HG02943 (cell line): ENCODE results near the gene MAPK14.
"Not testable (repeated sequence)": the region's sequence is repeated elsewhere in the genome, so short reads cannot be mapped to it uniquely, and the experiment has no call there.

ENCODE experiments used
- ATAC-seq: cut with Tn5 transposase; IDR thresholded peaks from one replicate; pipeline ENCODE4 v1.9.1; 2021; ENCODE audit warnings: mild to moderate bottlenecking, low read depth, moderate library complexity; ENCODE audit not compliant: unreplicated experiment

The MAPK14 gene

DNA sequence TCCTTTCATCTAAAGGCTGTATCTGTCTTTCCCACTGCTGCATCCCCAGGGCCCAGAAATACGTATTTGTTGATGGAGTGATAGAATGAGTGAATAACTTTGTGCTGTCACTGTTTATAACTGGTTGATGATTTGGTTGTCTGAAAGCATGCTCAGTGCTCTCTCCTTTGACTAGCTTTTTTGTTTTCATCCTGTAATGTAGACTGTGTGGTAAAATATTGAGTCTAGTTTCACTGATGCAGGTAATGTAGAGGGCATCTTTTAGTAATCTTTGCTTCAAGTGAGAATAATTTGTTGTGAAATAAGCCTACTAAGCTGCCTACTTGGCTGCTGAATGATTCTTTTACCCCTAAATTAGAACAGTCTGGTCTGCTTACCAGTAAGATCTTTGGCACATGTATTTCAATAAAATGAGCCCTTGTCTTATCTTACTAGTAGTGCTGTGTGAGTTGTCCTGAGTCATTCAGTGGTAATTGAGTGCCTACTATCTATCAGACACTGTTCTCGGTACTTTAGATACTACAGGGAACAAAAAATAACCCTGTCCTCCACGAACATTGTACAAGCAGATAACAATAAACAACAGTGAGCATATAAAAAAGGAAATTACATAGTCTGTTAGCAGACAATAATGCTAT lies 39.9 kb downstream of the MAPK14 start:
- no peak for ATAC-seq

DNA sequence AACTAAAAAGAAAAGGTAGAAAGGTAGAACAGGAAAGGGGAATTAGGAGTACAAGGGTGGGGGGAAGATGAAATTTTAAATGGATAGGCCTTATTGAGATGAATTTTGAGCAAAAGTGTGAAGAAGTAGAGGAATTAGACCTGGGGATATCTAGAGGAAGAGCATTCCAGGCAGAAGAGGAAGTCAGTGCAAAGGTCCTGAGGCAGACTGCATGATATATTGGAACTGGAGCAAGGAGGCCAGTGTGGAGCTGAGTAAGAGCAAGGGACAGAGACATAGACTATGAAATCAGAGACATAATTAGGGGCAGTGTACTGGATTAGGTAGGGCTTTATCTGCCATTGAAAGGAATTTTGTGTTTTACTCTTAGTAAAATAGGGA lies 40.4 kb downstream of the MAPK14 start:
- no peak for ATAC-seq

- no peak for ATAC-seq
These were observed 41.0 kb downstream of the MAPK14 start for GRCh38 chr6:36068586-36068985.

DNA sequence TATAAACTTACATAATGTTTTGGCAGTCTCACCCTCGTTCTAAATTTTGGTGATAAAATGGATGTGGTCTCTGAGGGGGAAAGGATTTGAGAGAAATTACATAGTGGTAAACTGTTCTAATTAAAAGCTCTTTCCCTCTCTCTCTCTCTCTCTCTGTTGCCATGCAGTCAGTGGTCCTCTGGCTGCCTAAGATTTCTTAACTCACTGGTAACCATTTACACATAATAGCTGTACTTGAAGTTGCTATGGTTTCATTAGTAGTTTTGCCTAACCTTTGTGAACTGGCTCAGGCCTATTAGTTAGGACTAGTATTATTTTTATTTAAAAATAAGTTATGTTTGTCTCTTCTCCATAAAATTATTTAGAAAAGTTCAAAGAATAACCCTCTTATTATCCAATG lies 42.0 kb downstream of the MAPK14 start:
- ATAC-seq = no peak

- ATAC-seq = no peak
These were observed 42.6 kb downstream of the MAPK14 start for GRCh38 chr6:36070252-36070651.

DNA sequence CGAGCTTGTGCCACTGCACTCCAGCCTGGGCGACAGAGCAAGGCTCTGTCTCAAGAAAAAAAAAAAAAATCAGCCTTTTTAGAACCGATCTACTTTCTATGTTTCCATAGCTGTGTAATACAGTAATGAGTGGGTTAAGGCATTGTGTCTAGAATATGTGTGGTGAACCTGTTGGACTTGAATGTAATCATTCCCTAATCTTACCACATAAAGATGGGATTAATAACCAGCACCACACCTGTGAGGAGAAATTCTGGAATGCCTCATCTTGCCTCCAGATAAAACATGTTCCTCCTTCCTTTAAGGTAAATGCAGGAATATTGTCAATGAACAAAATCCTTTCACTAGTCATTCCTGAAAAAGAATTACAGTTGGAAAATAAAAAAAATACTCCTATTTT lies 43.7 kb downstream of the MAPK14 start:
- ATAC-seq = no peak

DNA sequence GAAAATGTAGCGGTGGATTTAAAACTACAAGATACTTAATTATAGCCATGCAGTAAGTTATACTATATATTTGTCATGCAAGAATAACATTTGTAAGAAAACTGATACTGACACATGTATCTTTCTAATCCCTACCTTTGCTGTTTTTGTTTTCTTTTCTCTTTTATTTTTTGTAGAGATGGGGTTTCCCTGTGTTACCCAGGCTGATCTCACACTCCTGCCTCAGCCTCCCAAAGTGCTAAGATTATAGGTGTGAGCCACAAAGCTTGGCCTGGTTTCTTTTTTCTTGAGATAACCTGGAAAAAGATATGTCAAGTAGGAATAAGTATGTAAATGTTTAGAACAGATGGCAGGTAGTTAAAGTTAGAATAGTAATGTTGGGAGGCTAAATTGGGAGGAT lies 44.1 kb downstream of the MAPK14 start:
- no peak for ATAC-seq

DNA sequence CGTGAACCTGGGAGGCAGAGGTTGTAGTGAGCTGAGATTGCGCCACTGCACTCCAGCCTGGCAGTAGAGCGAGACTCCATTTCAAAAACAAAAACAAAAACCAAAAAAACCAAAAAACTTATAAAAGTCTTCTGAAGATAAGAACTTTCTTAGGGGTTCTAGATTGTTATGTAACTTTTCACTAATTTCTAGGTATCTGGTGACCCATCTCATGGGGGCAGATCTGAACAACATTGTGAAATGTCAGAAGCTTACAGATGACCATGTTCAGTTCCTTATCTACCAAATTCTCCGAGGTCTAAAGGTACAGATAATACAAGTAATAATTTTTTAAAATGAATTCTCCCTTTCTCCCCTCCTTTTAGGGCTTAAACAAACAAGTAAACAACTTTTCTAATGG lies 45.1 kb downstream of the MAPK14 start:
- ATAC-seq = no peak

DNA sequence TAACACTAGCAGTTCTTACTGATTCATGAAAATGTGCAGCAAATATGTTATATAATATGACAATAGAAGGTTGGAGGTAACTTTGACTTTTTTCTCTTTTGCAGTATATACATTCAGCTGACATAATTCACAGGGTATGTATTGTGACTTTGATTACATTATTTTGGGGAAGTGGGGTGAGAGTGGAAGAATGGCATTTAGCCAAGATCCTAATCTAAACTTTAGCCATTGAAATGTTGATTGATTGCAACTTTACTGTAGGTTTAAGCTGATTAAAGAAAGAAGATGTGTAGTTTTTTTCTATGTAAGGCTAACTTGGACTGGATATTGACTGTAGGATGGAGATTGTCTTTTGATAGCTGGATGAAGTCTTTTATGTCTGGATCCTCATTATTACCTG lies 46.0 kb downstream of the MAPK14 start:
- no peak for ATAC-seq

DNA sequence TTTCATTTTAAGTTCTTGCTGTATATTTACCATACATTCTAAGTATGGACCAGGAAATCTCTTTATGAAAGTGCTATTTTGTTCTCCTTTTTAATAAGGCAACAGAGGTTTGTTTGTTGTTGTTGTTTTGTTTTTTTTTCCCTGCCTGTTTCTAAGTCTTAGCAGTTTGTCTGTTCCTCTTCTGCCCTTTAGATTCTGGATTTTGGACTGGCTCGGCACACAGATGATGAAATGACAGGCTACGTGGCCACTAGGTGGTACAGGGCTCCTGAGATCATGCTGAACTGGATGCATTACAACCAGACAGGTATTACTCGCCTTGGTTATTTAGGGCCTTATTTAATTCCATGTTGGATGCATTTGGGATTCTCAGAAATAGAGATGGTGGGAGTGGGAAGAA lies 48.0 kb downstream of the MAPK14 start:
- ATAC-seq = no peak

DNA sequence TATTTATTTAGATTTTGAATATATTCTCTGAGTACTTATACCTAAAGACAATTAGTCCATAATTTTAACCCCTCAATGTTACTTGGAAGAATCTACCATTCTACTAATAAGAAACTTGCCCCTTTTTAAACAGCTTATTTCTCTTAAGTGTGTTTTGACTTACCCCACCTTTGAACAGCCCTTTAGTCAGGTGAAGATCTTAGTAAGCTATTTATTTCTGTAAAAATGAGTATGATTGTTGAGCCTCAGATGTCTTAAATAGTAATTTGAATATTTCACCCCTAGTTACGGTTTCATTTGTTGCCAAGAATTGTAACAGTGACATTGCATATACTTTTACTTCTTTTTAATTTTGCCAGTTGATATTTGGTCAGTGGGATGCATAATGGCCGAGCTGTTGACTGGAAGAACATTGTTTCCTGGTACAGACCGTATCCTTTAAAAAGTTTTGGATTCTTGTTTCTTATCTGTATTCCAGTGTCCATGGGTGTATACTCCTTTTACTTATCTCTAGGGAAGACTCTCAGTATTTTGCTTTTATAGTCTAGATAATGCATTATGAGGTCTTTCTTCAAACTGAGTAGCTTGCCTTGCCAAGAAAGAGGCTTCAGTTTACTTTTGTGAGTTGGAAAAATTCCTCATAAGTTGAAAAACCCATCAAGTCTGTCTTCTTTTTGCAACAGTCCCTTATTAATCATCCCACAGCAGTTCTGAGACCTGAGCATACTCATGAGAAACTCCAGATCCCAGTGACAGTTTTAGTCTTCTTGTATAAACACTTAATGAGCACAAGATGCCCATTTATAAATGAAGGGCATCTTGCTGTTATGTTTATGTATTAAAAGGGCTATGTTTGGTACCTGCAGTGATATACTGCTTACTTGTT lies 48.8 kb downstream of the MAPK14 start:
- ATAC-seq = no peak

DNA sequence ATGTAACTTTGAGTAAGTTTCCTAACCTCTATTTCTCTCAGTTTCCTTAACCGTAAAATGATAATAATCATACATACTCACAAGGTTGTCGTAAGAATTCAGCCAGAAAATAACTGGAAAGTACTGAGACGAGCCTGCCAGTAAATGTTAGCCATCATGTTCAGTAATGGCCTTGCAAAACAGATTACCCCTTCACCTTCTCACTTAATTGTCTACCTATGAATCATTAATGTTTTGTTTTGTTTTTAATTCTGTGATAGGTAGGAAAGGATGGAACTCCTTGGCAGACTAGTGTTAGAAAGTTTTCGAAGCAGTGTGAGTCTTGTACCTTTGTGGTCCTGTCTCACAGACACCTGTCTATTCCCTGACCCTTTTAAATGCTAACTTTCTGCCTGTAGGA lies 50.6 kb downstream of the MAPK14 start:
- no peak for ATAC-seq

- no peak for ATAC-seq
These were observed 52.0 kb downstream of the MAPK14 start for GRCh38 chr6:36079601-36080000.

DNA sequence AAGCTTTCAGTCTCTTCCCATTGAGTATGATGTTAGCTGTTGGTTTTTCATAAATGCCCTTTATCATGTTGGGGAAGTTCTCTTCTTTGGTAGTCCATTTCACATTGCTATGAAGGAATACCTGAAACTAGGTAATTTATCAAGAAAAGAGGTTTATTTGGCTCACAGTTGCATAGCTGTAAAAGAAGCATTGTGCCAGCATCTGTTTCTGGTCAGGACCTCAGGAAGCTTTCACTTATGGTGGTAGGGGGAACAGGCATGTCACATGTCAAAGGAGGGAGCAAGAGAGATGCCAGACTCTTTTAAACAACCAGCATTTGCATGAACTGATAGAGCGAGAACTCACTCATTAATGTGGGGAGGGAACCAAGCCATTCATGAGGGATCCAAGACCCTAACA lies 54.7 kb downstream of the MAPK14 start:
- no peak for ATAC-seq

GRCh38 chr6:36083446-36083845 lies 55.8 kb downstream of the MAPK14 start:
- ATAC-seq = no peak

DNA sequence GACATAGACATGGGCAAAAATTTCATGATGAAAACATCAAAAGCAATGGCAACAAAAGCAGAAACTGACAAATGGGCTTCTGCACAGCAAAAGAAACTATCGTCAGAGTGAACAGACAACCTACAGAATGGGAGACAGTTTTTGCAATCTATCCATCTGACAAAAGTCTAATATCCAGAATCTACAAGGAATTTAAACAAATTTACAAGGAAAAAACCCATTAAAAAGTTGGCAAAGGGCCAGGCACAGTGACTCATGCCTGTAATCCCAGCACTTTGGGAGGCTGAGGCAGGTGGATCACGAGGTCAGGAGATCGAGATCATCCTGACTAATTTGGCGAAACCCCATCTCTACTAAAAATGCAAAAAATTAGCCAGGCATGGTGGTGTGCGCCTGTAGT lies 60.6 kb downstream of the MAPK14 start:
- not testable (repeated sequence) for ATAC-seq

DNA sequence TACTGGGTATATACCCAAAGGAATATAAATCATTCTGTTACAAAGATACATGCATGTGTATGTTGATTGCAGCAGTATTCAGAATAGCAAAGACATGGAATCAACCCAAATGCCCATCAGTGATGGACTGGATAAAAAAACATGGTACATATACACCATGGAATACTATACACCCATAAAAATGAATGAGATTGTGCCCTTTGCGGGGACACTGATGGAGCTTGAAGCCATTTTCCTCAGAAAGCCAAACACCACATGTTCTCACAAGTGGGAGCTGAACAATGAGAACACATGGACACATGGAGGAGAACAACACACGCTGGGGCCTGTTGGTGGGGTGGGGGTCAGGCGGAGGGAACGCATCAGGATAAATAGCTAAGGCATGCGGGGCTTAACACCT lies 61.4 kb downstream of the MAPK14 start:
- no peak for ATAC-seq

DNA sequence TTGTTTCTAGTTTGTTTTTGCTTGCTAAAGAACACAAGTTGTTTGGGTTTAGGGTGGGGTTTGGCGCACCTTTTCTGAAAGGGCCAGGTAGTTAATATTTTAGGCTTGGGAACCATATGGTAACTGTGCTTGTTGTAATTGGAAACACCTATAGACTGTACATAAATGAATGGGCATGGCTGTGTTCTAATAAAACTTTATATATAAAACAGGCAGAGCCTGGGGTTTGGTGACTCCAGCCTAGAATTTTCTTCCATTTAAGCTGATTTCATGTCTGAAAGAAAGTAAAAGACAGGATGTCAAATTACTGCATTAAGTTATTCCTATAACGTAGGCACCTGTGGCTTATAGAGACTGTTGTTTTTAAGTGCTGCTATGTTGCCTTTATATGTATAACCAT lies 66.6 kb downstream of the MAPK14 start:
- ATAC-seq = no peak

- ATAC-seq = no peak
These were observed 67.3 kb downstream of the MAPK14 start for GRCh38 chr6:36094753-36095496.

- no peak for ATAC-seq
These were observed 68.1 kb downstream of the MAPK14 start for GRCh38 chr6:36095497-36096391.
